Endothelial cell of hepatic sinusoid (primary cell): ENCODE measurements around the gene BICC1.

ENCODE experiments used
- in situ Hi-C: cut with HindIII; loops from 2 replicates; pipeline ENCODE4 v1.10.0; 2017; ENCODE audit warnings: low sequenced_read_pairs

BICC1 gene

GRCh38 chr10:58644311-58644710 lies 131.6 kb downstream of the BICC1 start:
- in situ Hi-C loops = no loop called here

GRCh38 chr10:58645416-58646146 lies 132.9 kb downstream of the BICC1 start:
- in situ Hi-C loops = no loop called here

- in situ Hi-C loops = no loop called here
Observed at GRCh38 chr10:58647376-58648112, 134.9 kb downstream of the BICC1 start.

- in situ Hi-C loops = no loop called here
Observed at GRCh38 chr10:58648131-58648530, 135.5 kb downstream of the BICC1 start.

DNA sequence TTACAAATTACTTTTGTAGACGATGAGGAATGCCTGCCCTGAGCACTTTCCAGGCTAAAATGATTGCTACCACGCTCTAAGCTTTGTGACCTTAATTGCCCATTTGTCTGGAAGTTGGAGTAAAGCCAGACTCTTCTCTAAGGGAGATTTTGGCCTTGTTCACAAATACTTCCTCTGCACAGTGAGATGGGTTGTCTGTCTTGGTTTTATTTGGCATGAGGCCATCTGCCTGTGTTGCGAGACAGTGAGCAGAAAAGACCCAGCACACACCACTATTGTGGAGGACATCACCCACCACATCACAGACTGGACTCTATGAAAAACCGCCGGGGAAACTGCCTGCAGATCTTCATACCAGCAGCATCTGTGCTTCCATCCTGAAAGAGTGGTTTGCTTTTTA lies 138.4 kb downstream of the BICC1 start:
- in situ Hi-C loops = no loop called here

GRCh38 chr10:58651742-58652141 lies 139.1 kb downstream of the BICC1 start:
- in situ Hi-C loops = no loop called here

DNA sequence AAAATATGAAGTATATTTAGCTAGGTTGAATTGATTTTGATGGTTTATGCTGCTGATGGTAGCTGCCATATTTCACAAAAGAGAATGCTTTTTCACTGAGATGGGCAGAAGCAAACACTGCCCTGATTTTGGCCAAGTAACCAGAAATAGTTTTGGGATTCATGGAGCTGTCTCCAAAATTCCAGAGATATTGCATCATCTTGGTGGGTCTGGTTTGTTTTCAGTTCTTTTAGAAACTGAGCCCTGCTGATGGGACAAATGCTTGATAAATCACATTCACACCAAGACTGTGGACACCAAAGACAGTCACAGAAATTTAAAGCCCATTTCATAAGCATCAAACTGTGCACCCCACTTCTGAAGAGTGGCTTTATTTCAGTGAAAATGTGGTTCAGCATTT lies 140.5 kb downstream of the BICC1 start:
- in situ Hi-C loops = no loop called here

DNA sequence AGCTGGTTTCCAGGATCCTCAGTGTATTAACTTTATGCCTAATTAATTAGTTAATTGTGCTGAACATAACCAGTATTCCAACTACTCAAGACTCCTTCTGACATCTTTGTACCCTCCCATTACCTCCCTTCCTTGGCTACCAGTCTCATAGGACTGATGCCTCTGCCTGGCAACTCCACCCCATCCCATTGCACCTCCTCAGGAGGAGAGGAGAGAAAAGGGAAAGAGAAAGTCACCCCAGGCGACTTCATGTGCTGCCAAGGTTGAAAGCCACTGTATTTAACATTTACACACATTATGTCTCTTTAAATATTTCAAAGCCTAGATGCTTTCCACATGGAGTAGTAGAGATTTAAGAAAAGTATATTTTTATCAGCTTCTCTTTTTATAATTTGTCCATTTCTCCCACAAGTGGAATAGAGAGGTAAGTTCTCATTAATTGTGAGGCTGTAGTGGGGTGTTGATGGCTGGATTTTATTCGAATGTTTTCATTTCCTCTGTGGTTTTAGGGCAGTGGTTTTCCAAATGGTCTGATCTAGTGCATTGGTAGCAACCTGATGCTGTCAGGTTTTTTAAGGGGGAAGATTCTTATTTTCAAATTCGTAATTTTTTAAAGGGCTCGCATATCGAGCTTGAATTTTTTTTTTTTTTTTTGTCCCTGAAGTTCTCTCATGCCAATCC lies 148.0 kb downstream of the BICC1 start:
- in situ Hi-C loops = no loop called here

DNA sequence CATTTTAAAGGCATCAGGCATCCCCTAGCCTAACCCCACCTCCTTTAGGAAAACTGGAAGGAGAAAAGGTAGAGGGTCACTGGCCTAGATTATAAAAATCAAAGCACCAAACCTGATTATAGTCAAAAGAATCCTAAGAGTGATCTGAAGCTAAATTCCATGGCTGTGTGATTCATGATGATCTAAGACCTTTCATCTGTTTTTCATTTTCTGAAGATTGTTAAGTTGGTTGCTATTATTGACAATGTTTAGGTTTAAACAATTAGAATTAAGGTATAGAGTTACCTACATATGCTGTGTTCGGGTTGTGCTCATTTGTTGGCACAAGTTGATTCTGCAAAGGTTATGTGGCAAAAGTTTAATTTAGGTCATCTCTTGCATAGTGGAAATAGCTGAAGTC lies 148.7 kb downstream of the BICC1 start:
- in situ Hi-C loops = no loop called here

DNA sequence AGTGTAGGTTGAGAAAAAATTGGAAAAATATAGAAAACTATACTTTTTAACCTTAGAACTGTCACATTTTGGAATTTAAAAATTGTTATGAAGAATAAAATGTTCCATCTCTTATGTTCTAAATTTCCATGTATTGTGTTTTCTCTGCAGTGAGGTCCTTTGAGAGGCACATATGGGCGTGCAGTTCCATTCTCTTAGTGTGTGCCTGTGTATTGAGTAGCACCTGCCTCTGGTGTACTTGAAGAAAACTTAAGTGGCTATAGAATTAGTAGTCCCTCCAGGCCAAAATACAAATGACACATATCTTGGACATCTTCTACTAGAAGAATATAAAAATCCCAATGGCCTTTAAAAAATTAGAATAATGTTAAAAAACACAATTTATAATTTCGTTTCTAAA lies 149.2 kb downstream of the BICC1 start:
- in situ Hi-C loops = no loop called here

GRCh38 chr10:58662314-58662713 lies 149.6 kb downstream of the BICC1 start:
- in situ Hi-C loops = no loop called here

DNA sequence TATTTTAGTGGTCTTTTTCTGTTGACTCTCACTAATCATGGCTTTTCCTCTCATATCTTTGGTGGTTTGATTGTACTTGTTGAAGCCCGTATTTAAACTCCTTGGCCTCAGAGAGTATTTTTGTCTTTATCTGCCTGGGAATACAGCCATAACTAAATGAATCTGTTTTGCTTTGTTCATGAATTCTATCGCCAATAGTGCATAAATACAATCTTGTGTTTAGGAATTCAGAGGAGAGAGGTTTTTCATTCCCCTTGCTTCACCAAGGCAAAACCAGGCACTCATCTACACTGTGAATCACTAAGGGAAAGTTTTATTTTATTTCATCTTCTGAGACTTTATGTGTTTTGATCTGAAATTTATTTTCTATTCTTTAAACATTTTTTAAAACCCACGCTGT lies 152.7 kb downstream of the BICC1 start:
- in situ Hi-C loops = no loop called here

DNA sequence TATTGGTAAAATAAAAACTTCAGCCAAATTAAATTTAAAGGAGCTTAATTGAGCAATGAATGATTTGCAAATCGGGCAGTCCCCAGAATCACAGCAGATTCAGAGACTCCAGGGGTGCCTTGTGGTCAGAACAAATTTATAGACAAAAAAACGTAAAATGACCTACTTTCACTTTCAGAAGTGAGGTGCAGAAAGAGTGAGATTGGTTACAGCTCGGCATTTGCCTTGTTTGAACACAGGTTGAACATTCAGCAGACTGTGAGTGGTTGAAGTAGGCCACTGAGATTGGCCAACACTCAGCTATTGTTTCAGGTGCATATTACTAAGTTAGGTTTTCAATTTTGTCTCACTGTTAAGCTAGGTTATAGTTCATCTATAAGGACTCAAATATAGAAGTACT lies 153.4 kb downstream of the BICC1 start:
- in situ Hi-C loops = no loop called here

DNA sequence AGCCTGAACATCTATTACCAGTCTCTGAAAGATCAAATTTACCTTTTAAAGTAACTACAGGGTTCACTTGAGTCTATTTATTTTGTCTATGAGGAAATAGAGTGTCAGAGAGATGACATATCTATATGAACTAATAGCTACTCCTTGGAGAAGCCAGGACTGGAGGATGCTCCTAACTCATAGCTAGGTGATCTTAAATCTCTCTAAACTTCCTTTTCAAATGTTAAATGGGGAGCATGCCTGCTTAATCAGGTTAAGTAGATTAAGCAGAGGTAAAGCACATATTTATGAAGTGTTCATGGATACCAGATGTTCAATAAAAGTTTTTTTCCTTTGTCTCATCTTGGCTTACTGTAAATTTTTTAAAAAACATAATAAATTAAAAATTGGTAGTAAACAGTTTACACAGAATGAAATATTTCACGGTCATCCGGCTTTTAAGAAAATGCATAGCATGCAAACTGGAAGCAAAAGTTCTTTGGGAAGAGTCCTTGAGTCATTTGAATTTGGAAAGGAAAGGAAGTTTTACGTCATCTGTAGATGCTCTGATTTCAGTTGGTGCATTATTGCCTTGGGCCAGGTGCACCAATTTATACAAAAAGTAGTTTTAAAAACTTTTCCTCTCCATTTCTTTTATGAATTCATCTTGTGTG lies 155.1 kb downstream of the BICC1 start:
- in situ Hi-C loops = no loop called here

DNA sequence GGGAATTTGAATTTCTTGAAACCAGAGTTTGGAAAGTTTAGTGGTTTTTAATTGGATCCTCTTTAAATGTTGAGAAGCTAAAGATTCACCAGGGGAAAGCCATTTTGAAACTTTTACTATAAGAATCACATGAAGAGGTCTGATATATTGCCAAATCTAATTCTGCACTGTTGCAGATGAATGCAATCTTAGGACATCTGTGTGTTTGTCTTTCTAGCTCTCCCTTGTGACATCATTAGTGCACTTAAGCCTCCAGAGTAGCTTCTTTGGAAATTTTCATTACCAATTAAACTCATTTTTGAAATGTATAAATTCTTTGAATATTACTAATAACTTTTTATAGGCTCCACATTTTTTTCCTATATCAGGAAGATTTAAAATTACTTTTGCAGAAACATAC lies 160.2 kb downstream of the BICC1 start:
- in situ Hi-C loops = no loop called here

- in situ Hi-C loops = no loop called here
Observed at GRCh38 chr10:58674251-58674650, 161.6 kb downstream of the BICC1 start.

DNA sequence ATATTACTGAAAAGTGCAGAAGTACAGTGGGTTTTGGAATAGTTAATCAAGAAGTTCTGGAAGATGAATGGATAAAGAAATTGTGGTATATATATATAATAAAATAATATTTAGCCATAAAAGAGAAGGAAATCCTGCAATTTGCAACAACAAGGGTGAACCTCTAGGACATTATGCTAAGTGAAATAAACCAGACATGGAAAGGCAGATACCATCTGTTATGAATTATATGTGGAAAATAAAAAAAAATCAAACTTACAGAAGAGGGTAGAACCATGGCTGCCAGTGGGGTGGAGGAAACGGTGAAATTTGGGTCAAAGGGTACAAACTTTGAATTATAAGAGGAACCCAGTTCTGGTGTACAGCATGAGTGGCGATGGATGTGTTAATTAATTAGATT lies 162.6 kb downstream of the BICC1 start:
- in situ Hi-C loops = loop anchor here (5.0 kb wide), 1 partner anchor 83 kb away; no protein-coding TSS in a partner anchor

DNA sequence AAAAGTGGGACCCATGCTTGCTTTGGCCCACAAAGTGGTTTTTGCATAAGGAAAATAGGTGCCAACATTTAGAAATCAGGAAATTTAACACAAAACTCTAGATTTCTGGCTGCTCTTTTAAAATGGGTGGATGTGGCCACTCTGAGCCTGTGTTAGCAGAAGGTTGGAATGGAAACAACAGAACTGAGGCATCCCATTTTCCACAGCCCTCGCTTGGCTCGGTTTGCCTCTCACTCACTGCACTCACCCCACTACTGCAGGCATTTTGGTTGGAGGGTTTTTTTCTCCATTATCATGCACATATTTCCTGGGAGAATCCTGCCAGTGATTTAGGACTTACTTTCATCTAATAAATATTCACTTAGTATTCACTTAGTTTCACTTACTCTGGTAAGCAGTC lies 178.9 kb downstream of the BICC1 start:
- in situ Hi-C loops = no loop called here

- in situ Hi-C loops = no loop called here
Observed at GRCh38 chr10:58693919-58694318, 181.2 kb downstream of the BICC1 start.

DNA sequence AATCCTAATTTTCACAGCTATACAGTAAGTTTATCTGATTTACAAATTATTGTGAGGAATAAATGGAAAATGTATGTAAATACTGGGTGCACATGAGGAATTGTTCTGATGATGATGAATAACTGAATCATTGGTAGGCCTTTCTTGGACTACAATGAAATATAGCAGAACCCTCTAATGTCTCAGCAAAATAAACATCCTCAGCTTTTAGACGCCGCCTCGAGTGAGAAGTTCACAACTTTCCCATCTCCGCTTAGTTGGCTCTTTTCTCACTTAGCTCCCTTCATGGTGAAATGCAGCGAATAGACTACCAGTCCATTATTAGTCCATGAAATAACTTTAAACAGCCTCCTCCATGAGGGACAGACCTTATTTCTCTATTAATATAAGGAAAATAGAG lies 182.3 kb downstream of the BICC1 start:
- in situ Hi-C loops = no loop called here

- in situ Hi-C loops = no loop called here
Observed at GRCh38 chr10:58696736-58697135, 184.1 kb downstream of the BICC1 start.
